Brain microvascular endothelial cell (primary cell): ENCODE measurements around the gene RALGAPA2.

ENCODE experiments used
- DNase-seq: peaks from one replicate; pipeline ENCODE4 v3.0.0-alpha.2; 2020
- H3K27ac ChIP-seq: fragments of 250-450 bp; sonication (Bioruptor Pico); 2 replicates; pipeline ENCODE4 v1.5.1; 2020; ENCODE audit warnings: mild to moderate bottlenecking, moderate library complexity
- H3K27me3 ChIP-seq: fragments of 250-450 bp; sonication (Bioruptor Pico); replicated peaks from 2 replicates; pipeline ENCODE4 v1.5.1; 2020; ENCODE audit warnings: mild to moderate bottlenecking
- H3K36me3 ChIP-seq: fragments of 250-450 bp; sonication (Bioruptor Pico); replicated peaks from 2 replicates; pipeline ENCODE4 v1.5.1; 2020; ENCODE audit warnings: mild to moderate bottlenecking
- H3K4me3 ChIP-seq: 2 replicates; pipeline ENCODE4 v1.5.1; 2011; ENCODE audit warnings: low read depth, mild to moderate bottlenecking, control low read depth, low read length, moderate library complexity
- CTCF ChIP-seq: IDR thresholded peaks from 2 replicates; pipeline ENCODE4 v1.5.1; 2011; ENCODE audit warnings: low read depth, mild to moderate bottlenecking, moderate library complexity, low read length, control low read depth, inconsistent platforms; ENCODE audit errors: missing control alignments
- in situ Hi-C: cut with HindIII; loops from 2 replicates; pipeline ENCODE4 v1.10.0; 2017; ENCODE audit warnings: low sequenced_read_pairs, low pct_ligation_motif_present

RALGAPA2 gene

DNA sequence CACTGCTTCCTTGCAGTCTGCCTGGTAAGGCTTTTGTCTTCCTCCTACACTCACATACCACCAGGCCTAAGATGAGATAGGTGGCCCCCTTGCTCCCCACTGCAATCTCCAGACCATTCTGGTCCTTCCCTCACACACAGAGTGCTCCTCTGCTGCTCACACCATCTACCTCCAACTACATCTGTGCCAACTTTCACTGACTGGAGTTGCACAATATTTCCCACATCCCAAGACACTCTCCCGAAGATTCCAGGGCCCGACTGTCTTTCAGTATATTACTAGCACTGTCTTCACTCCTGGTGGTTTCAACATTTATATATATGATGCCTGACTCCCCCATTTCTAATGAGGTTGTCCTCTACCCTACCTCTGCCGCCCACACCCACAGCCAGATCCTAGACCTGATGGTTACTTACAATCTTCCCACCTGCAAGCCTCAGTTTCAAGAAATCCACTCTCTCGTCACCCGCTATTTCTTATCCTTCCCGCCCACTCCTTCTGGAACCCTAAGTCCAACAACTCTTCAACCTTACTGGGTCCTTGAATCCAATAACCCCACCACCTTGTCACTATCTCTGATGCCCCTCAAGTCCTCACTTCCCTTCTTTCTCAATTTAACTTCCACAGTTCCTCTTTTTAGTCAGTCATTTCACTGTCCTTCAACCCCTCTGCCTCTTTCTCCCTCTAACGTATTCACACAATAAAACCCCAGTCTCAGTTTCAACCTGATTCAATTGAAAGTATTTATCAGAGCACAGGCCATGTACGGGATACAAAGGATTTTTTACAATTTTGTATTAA lies 21.6 kb downstream of the RALGAPA2 start:
- H3K27me3 ChIP-seq: no peaks in the 10 kb centered on the region
- no peak overlapping the region for H3K27ac ChIP-seq
- no peak overlapping the region for H3K4me3 ChIP-seq
- TF ChIP-seq CTCF: no peak
- in situ Hi-C loops: no loop called here
- no peaks in the 10 kb centered on the region for H3K36me3 ChIP-seq
- no peak for DNase-seq

GRCh38 chr20:20687319-20687718 lies 25.1 kb downstream of the RALGAPA2 start:
- Histone ChIP-seq H3K27ac (no peak overlapping the region), H3K27me3 (no peaks in the 10 kb centered on the region), H3K36me3 (no peaks in the 10 kb centered on the region), H3K4me3 (no peak overlapping the region)
- TF ChIP-seq CTCF: no peak
- in situ Hi-C loops: no loop called here
- DNase-seq: no peak

DNA sequence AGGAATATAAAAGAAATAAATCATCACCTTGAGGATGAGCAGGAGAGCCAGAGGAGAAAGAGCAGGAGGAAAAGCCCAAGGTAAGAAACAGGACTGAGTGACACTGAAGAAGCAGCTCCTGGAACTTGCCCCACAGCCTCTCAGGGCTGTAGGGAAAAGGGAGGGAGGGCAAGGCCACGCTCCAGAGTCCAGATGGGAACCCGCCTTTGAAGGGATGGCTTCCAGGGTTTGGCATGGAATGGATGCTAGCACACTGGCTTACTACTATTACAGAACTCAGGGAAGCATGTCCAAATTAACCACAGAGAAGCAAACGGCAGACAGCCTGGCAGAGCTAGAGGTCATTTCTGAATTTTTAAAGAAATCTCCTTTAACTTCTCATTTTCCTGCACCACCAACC lies 26.8 kb downstream of the RALGAPA2 start:
- Histone ChIP-seq H3K4me3 (no peak overlapping the region), H3K36me3 (no peaks in the 10 kb centered on the region), H3K27me3 (no peaks in the 10 kb centered on the region), H3K27ac (no peak overlapping the region)
- no peak for DNase-seq
- in situ Hi-C loops: no loop called here
- TF ChIP-seq CTCF: no peak

DNA sequence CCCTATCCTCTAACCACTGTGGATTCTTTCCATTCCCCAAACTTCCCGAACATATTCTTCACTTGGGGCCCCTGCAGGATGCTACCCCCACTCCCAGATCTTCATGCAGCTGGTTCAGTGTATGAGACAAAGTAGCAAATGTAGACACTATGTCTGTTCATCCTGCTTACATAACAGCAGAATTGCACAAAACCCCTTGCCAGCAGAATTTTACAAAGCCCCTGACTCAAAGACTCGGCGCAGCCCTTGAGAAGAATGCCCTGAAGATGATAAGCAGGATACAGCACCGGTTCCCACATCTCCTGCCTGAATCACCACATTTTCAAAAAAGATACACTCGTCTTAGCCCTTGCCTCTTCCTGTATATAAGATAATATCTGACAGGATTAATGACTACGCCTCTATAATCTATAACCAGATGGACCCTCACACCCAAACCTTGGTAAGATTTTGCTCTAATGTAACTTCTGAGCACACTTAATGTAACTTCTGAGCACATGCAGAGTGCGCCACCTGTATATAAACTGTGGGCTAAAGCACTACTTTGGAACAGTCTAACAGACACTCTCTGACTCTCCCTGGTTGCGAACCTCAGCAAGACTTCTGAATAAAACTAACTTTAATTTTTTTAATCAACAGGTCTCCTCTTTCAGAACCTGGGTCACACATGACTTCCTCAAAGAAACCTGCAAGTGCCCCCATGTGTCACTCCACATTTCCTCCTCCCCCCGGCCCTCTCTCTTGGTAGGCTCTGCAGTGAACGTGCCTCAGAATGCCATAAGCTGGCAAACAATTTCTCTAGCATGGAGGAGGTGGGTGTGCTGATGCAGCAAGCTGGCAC lies 28.7 kb downstream of the RALGAPA2 start:
- H3K36me3 ChIP-seq: no peaks in the 10 kb centered on the region
- no peak for TF ChIP-seq CTCF
- no peak for DNase-seq
- H3K4me3 ChIP-seq: no peak overlapping the region
- in situ Hi-C loops: no loop called here
- H3K27ac ChIP-seq: no peak overlapping the region
- no peaks in the 10 kb centered on the region for H3K27me3 ChIP-seq

DNA sequence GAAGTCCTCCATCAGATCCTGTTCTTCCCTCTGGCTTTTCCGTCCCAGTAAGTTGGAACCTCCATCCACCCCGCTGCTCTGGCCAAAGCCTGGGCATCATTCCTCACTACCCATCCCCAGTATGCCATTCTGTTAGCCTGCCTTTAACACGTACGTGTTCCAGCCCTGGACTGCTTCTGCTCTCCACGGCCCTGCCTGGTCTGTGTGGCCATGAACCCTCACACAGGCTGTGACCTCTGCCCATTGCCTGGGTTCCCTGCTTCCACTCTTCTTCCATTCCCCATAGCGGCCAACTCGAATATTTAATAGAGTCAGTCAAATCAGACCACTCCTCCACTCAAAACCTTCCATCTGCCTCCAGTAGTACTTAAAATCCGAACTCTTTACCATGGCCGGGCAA lies 29.4 kb downstream of the RALGAPA2 start:
- Histone ChIP-seq H3K27ac (no peak overlapping the region), H3K36me3 (no peaks in the 10 kb centered on the region), H3K27me3 (no peaks in the 10 kb centered on the region), H3K4me3 (no peak overlapping the region)
- no peak for DNase-seq
- no peak for TF ChIP-seq CTCF
- in situ Hi-C loops: no loop called here
